Measurements from ENCODE around the gene SNX13.

Gene SNX13

DNA sequence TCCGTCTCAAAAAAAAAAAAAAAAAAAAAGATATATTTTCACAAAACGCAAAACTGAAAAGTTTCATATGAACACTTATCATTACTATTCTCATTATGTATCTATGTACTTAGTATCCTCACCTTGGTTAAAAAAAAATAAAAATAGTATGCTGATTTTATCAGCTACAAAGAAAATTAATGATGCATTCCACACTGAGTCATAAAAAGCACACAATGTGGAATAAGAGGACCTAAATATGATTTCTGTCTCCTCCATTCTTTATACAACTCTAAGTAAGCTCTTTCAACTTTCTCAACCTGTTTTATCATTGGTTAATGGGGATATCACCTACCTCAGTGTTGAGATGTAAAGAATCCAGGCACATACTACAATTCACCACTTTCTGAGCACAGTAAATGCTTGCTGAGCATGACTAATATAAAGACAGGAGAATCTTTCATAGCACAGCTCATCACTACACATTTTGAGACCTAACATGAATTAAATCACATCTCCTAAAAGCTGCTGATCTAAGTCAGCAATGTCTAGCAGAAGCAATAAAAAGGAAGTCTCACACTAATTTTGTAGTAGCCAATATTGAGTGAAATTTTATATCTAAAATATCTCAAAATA lies 2.7 kb downstream of the SNX13 start:
- Histone ChIP-seq H3K9me3 (ENCODE audit: control insufficient read depth, insufficient read depth, low read length) (no peaks in the 10 kb centered on the region), H3K36me3 (ENCODE audit: insufficient read depth, low read length) (no peaks in the 10 kb centered on the region), H3K9ac (ENCODE audit: low read depth, low read length) (no peak overlapping the region), H3K4me1 (ENCODE audit: insufficient read depth, low read length) (no peaks in the 10 kb centered on the region; the same call in 1 of the 2 replicates)

DNA sequence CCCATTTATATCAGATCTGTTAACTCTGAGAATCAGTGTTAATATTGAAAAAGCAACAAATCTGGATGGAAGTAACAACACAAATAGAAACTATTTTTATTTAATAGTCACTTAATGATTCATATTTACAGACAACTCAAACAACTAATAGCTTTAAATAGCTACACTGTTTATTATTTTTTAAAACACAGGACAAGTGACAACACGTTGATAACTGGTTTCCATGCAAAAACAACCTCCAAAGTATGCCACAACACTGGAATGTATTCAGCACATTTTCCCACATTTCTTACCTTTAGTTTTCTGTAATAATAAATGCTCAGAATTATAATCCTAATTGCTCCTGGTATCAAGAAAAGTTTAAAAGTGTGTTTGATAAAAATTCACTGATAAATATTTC lies 4.0 kb downstream of the SNX13 start:
- Histone ChIP-seq H3K9me3 (ENCODE audit: control insufficient read depth, insufficient read depth, low read length) (no peaks in the 10 kb centered on the region), H3K9ac (ENCODE audit: low read depth, low read length) (no peak overlapping the region)

DNA sequence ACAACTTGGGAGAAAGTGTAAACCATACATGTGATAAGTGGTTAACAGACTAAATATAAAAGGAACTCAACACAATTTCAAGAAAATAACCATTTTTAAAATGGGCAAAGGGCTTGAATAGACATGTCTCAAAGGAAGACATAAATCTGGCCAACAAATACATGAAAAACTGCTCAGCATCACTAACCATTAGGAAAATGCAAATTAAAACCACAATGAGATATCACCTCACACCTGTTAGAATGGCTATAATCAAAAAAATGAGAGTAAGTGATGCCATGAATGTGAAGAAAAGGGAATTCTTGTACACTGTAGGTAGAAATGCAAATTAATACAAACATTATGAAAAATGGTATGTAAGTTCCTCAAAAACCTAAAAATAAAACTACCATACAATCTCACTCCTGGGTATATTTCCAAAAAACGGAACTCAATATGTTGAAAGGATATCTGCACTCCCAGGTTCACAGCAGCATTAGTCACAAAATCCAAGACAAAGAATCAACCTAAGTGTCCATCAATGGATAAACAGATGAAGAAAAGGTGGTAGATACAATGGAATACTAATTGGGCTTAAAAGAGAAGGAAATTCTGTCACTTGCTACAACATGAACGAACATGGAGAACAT lies 5.6 kb downstream of the SNX13 start:
- Histone ChIP-seq H3K36me3 (ENCODE audit: insufficient read depth, low read length) (no peaks in the 10 kb centered on the region), H3K4me1 (ENCODE audit: insufficient read depth, low read length) (no peaks in the 10 kb centered on the region; the same call in 1 of the 2 replicates), H3K9me3 (ENCODE audit: control insufficient read depth, insufficient read depth, low read length) (no peaks in the 10 kb centered on the region), H3K9ac (ENCODE audit: low read depth, low read length) (no peak overlapping the region)

More for the DNA sequence above, 4.0 kb downstream of the SNX13 start:
- Histone ChIP-seq H3K4me1 (ENCODE audit: insufficient read depth, low read length) (no peaks in the 10 kb centered on the region; the same call in 1 of the 2 replicates), H3K36me3 (ENCODE audit: insufficient read depth, low read length) (no peaks in the 10 kb centered on the region)

DNA sequence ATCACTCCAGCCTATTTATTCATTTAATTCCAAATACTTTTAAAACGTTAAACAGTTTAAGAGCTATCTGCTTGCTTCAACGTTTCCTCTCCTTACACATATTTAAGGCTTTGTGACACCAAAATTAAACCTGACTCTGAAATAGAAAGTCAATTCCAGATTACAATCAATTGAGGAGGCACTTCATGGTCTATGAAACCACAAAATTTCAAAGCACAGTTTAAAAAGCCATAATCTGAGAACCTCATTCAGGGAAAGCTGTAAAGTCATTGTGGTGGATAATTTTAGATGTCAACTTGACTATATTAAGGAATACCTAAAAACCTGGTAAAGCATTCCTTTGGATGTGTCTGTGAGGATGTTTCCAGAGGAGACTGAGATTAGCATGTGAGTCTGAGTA lies 6.2 kb downstream of the SNX13 start:
- no peaks in the 10 kb centered on the region; the same call in 1 of the 2 replicates for H3K4me1 ChIP-seq (ENCODE audit: insufficient read depth, low read length)
- H3K9me3 ChIP-seq (ENCODE audit: control insufficient read depth, insufficient read depth, low read length) = no peaks in the 10 kb centered on the region
- no peak overlapping the region for H3K9ac ChIP-seq (ENCODE audit: low read depth, low read length)
- no peaks in the 10 kb centered on the region for H3K36me3 ChIP-seq (ENCODE audit: insufficient read depth, low read length)

DNA sequence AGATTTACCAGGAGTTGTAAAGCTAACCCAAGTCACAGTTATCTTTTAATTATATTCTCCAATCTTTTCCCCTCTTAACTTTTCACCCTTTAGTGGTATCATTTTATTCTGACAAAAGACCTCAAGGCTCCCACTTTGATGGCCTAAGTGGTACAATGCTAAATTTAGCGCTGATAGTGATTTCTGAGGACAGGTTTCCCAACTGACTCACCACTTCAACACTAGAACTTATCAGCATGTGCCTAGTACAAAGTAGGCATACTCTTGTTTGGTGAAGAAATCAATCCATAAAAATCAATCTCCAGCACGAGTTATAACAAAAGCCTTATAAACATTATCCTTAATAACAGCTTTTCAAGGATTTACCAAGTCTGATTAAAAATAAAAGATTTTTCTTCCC lies 7.5 kb downstream of the SNX13 start:
- no peak overlapping the region for H3K9ac ChIP-seq (ENCODE audit: low read depth, low read length)
- no peaks in the 10 kb centered on the region for H3K36me3 ChIP-seq (ENCODE audit: insufficient read depth, low read length)
- no peaks in the 10 kb centered on the region for H3K9me3 ChIP-seq (ENCODE audit: control insufficient read depth, insufficient read depth, low read length)
- H3K4me1 ChIP-seq (ENCODE audit: insufficient read depth, low read length) = no peaks in the 10 kb centered on the region

DNA sequence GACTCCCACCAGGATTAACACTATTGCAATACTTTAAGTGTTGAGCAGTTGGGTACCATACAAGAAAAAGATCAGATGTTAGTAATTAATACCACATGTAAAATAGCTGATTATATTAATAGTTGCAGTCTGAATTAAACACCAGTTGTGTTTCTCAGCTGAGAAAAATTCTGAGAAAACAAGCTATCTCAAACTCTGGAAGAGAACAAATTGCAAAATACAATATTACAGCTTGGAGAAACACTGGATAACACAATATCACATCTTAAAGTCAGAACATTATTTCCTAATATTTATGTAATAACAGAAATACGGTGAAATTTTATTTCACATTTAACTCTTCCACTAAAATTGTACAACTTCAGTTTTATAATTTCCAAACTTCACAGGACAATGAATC lies 9.2 kb downstream of the SNX13 start:
- H3K4me1 ChIP-seq (ENCODE audit: insufficient read depth, low read length) = no peaks in the 10 kb centered on the region
- no peaks in the 10 kb centered on the region for H3K36me3 ChIP-seq (ENCODE audit: insufficient read depth, low read length)
- H3K9ac ChIP-seq (ENCODE audit: low read depth, low read length) = no peak overlapping the region
- H3K9me3 ChIP-seq (ENCODE audit: control insufficient read depth, insufficient read depth, low read length) = no peaks in the 10 kb centered on the region

DNA sequence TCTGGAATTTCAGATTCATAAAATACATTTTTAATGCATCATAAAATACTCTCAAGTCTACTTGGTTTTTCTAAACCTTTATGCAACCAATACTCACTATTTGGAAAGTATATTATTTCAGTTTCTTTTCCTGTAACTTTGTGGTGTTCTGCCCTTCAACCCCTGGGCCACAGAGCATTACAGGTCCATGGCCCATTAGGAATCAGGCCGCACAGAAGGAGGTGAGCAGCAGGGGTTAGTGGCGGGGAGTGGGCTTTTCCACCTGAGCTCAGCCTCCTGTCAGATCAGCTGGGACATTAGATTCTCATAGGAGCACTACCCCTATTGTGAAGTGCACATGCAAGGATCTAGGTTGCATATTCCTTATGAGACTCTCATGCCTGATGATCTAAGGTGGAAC lies 9.7 kb downstream of the SNX13 start:
- Histone ChIP-seq H3K4me1 (ENCODE audit: insufficient read depth, low read length) (no peaks in the 10 kb centered on the region), H3K9me3 (ENCODE audit: control insufficient read depth, insufficient read depth, low read length) (no peaks in the 10 kb centered on the region), H3K36me3 (ENCODE audit: insufficient read depth, low read length) (no peaks in the 10 kb centered on the region), H3K9ac (ENCODE audit: low read depth, low read length) (no peak overlapping the region)

DNA sequence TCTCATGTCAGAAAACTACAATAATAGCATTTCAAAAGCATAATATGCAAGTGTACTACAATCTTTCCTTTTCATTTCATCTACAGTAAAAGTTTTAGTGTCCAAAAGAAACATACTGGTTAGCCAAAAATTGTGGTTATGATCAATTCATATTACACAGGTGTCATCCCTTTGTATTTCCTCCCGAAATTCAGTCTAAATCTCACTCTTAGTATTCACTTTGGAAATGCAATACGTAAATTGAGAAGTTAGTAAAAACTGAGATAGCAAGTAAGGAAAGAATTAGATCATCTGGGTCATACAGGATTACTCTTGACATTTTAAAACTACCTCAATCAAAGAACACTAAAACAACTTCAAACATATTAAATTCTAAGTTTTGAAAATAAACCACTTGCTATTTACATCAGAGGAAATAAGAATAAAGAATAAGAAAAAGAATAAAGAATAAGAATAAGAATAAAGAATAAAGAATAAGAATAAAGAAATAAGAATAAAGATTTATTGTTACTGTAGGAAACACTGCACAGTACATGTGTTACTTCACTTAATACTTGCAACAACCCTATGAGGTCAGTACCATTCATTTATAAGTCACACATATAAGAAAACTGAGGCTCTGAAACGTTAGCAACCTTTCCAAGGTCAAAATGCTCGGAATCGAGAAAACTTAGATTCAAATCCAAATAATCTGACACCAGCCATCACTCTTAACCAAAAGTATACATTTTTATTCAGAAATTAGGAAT lies 10.5 kb downstream of the SNX13 start:
- H3K9ac ChIP-seq (ENCODE audit: low read depth, low read length) = no peak overlapping the region
- H3K4me1 ChIP-seq (ENCODE audit: insufficient read depth, low read length) = no peaks in the 10 kb centered on the region
- no peaks in the 10 kb centered on the region for H3K36me3 ChIP-seq (ENCODE audit: insufficient read depth, low read length)
- no peaks in the 10 kb centered on the region for H3K9me3 ChIP-seq (ENCODE audit: control insufficient read depth, insufficient read depth, low read length)

DNA sequence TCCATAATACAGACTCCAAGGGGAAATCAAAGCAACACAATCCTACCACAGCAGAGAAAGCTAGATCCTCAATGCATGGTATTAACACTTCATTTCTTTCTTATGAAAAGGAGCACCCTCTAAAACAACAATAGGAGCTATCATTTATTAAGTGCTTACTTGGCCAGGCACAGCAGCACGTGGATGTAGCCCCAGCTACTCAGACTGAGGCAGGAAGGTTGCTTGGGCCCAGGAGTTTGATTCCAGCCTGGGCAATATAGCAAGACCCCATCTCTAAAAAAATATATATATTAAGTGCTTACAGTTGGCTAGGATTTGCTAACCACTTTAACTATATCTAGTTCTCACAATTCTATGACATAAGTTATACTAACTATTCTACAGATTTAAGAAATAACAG lies 12.2 kb downstream of the SNX13 start:
- Histone ChIP-seq H3K4me1 (ENCODE audit: insufficient read depth, low read length) (peaks cover 4% of the 10 kb centered on the region; the same call in 1 of the 2 replicates), H3K36me3 (ENCODE audit: insufficient read depth, low read length) (no peaks in the 10 kb centered on the region), H3K9me3 (ENCODE audit: control insufficient read depth, insufficient read depth, low read length) (no peaks in the 10 kb centered on the region), H3K9ac (ENCODE audit: low read depth, low read length) (no peak overlapping the region)

DNA sequence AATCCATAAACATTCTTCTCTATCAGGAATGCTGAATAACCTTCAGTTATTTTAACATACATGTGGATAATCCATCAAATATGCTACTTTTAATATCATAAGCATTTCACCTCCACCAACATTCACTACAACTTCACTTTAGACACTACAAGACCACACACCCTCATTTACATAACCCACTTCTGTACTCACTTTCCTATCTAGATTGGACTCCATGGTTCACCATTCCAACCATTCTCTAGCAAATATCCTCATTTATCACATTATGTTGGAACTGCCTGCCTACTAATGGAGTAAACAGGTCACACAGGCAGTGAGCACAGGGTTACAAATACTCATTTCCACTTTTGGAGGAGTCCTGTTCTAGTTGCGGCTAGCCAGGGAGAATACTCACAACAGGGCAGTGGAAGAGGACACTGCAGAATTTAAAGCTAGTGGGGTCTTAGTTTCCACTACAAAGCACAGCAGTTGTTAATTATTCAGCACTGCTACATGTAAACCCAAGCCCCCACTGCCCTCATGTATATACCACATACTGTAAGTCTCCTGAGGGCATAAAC lies 18.4 kb downstream of the SNX13 start:
- peaks cover 10% of the 10 kb centered on the region; the same call in 1 of the 2 replicates for H3K4me1 ChIP-seq (ENCODE audit: insufficient read depth, low read length)
- peaks cover 3% of the 10 kb centered on the region; the same call in 1 of the 2 replicates for H3K9me3 ChIP-seq (ENCODE audit: control insufficient read depth, insufficient read depth, low read length)
- no peak overlapping the region for H3K9ac ChIP-seq (ENCODE audit: low read depth, low read length)
- no peaks in the 10 kb centered on the region for H3K36me3 ChIP-seq (ENCODE audit: insufficient read depth, low read length)

DNA sequence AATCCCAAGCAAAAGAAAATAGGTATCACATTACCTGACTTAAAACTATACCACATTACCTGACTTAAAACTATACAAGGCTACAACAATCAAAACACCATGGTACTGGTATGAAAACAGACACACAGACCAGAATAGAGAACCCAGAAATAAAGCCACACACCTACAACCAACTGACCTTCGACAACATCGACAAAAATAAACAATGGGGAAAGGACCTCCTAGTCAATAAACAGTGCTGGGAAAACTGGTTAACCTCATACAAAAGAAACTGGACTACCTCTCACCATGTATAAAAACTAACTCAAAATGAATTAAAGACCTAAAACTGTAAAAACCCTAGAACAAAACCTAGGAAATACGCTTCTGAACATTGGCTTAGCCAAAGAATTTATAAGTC lies 22.5 kb downstream of the SNX13 start:
- H3K9me3 ChIP-seq (ENCODE audit: control insufficient read depth, insufficient read depth, low read length) = peaks cover 5% of the 10 kb centered on the region; the same call in 1 of the 2 replicates
- no peak overlapping the region for H3K9ac ChIP-seq (ENCODE audit: low read depth, low read length)
- peaks cover 15% of the 10 kb centered on the region for H3K4me1 ChIP-seq (ENCODE audit: insufficient read depth, low read length)
- no peaks in the 10 kb centered on the region for H3K36me3 ChIP-seq (ENCODE audit: insufficient read depth, low read length)

DNA sequence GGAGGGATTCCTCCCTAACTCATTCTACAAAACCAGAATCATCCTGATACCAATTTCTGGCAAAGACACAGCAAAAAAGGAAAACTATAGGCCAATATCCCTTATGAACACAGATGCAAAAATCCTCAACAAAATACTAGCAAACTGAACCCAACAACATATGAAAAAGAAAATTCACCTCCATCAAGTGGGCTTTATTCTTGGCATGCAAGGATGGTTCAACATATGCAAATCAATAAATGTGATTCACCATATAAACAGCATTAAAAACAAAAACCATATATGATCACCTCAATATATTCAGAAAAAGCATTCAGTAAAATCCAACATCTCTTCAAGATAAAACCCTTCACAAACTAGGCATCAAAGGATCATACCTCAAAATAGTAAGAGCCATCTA lies 23.5 kb downstream of the SNX13 start:
- peaks cover 13% of the 10 kb centered on the region for H3K4me1 ChIP-seq (ENCODE audit: insufficient read depth, low read length)
- no peaks in the 10 kb centered on the region for H3K36me3 ChIP-seq (ENCODE audit: insufficient read depth, low read length)
- H3K9me3 ChIP-seq (ENCODE audit: control insufficient read depth, insufficient read depth, low read length) = peaks cover 5% of the 10 kb centered on the region; the same call in 1 of the 2 replicates

DNA sequence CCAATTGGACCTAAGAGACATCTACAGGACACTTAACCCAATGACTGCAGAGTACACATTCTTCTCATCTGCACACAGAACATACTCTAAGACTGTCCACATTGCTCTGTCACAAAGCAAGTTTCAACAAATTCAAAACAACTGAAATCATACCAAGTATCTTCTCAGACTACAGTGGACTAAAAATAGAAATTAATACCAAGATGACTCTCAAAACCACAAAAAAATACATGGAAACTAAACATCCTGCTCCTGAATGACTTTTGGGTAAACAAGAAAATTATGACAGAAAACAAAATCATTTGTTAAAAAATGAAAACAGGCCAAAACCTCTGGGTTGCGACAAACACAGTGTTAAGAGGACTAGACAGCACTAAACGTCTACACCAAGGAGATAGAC lies 24.5 kb downstream of the SNX13 start:
- Histone ChIP-seq H3K9me3 (ENCODE audit: control insufficient read depth, insufficient read depth, low read length) (peaks cover 5% of the 10 kb centered on the region; the same call in 1 of the 2 replicates), H3K4me1 (ENCODE audit: insufficient read depth, low read length) (peaks cover 10% of the 10 kb centered on the region; the same call in 1 of the 2 replicates), H3K9ac (ENCODE audit: low read depth, low read length) (no peak overlapping the region), H3K36me3 (ENCODE audit: insufficient read depth, low read length) (no peaks in the 10 kb centered on the region)

More for the DNA sequence above, 23.5 kb downstream of the SNX13 start:
- no peak overlapping the region for H3K9ac ChIP-seq (ENCODE audit: low read depth, low read length)

DNA sequence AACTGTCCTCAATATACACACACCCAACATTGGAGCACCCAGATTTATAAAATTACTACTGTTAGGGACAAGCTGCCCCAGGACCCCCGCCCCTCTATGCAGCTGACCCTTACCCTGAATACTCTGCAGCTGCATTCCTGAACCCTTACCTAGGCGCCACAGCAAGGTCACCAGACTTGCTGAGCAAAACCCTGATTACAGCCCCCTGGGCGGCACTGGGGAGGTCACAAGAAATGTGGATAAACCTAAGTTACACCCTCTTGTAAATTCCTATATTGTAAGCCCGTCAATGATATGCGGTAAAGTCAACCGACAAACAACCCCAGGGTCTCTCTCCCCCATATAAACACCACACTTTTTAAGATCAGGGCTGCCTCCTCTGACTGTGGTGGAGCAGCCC lies 25.1 kb downstream of the SNX13 start:
- no peak overlapping the region for H3K9ac ChIP-seq (ENCODE audit: low read depth, low read length)
- no peaks in the 10 kb centered on the region for H3K36me3 ChIP-seq (ENCODE audit: insufficient read depth, low read length)
- H3K9me3 ChIP-seq (ENCODE audit: control insufficient read depth, insufficient read depth, low read length) = peaks cover 5% of the 10 kb centered on the region; the same call in 1 of the 2 replicates
- H3K4me1 ChIP-seq (ENCODE audit: insufficient read depth, low read length) = peaks cover 10% of the 10 kb centered on the region; the same call in 1 of the 2 replicates

All from ES-I3 (cell line).